ENCODE results near the gene GUSB.

The GUSB gene

GRCh38 chr7:65927489-65928448 lies 54.2 kb downstream of the GUSB start:
- DNase-seq: no peak

- DNase-seq: no peak
These were observed 55.4 kb downstream of the GUSB start for GRCh38 chr7:65926588-65926987.

- DNase-seq: no peak
These were observed 57.0 kb downstream of the GUSB start for GRCh38 chr7:65925040-65925439.

- DNase-seq: no peak
These were observed 57.8 kb downstream of the GUSB start for GRCh38 chr7:65924193-65924592.

- DNase-seq: no peak
These were observed 58.7 kb downstream of the GUSB start for GRCh38 chr7:65923316-65923715.

- DNase-seq: no peak
These were observed 65.9 kb downstream of the GUSB start for GRCh38 chr7:65915921-65916657.

- no peak for DNase-seq
These were observed 69.8 kb downstream of the GUSB start for GRCh38 chr7:65912237-65912636.
